Right atrium auricular region (tissue), 2 donors: Measurements from ENCODE around the gene TGFB1I1. TPM values are rescaled to one million over a fixed set of nuclear protein-coding genes. Genes with fewer than 3 reads are reported as not detected.
"Not testable (repeated sequence)": the region's sequence is repeated elsewhere in the genome, so short reads cannot be mapped to it uniquely, and the experiment has no call there.

Experiments
- DNase-seq: peaks from one replicate; pipeline ENCODE4 v3.0.0-alpha.2; 2019; ENCODE audit warnings: low spot score
- H3K27ac ChIP-seq, 2 donors: fragments of 200-600 bp; sonication (generic); 1 replicate in 1 of 2; 2 replicates in 1 of 2; pipeline ENCODE4 v1.5.1; 2016 to 2019
- H3K27me3 ChIP-seq, 2 donors: fragments of 200-600 bp; sonication (generic); one replicate each; pipeline versions ENCODE4 v1.5.1 to v1.6.0; 2017 to 2019
- H3K36me3 ChIP-seq: fragments of 200-600 bp; sonication (generic); one replicate; pipeline ENCODE4 v1.5.1; 2016
- H3K4me1 ChIP-seq, 2 donors: fragments of 200-600 bp; sonication (generic); one replicate each; pipeline versions ENCODE4 v1.5.1 to v1.6.0; 2017 to 2019
- H3K4me3 ChIP-seq, 2 donors: fragments of 200-600 bp; sonication (generic); 1 replicate in 1 of 2; 2 replicates in 1 of 2; pipeline ENCODE4 v1.5.1; 2017 to 2019; ENCODE audit warnings: mild to moderate bottlenecking in 1 of 2, moderate library complexity in 1 of 2
- H3K9me3 ChIP-seq, 2 donors: fragments of 200-600 bp; sonication (generic); one replicate each; pipeline ENCODE4 v1.5.1; 2019
- CTCF ChIP-seq, 2 donors: fragments of 200-600 bp; sonication (generic); IDR thresholded peaks; one replicate each; pipeline ENCODE4 v1.5.1; 2019; ENCODE audit warnings: antibody characterized with exemption in 2 of 2
- total RNA-seq, 2 donors: library from RNA; depleted of rRNA; stranded (reverse); fragments of >200 nt; gene quantifications; one replicate each; pipeline ENCODE4 v1.1.0, GENCODE V29; 2016

TGFB1I1 gene
- total RNA-seq, 2 donors from 2014 or later, result 23.4 to 84.7 TPM

DNA sequence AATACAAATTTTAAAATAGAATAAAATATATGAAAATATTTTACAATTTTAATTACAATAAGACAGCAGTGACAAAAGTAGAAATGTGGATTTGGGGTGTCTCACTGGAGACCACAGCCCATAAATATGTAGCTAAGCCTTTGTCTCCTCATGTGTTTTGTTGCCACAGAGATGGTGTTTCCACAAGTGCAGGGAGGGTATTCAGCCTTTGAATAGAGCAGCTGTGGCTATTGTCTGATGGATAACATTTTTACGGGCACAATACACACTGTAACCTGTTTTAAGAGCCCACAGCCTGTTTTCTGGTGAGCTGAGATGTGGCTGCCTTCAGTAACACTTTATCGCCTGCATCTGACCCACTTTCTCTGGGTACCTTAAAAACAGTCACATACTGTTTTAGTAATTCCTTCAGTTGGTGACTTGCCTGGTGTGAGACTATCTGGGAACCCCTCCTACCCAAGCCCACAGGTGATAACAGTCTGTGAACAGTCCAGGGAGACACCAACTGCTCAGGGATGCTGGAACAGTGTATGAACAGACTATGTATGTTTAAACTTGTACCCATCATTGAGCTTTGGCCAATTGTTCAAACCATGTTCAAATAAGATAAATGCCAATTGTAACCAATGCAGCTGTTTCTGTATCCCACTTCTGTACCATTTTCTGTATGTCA lies 47.9 kb downstream of the TGFB1I1 start:
- no peak for TF ChIP-seq CTCF (IDR thresholded peaks at IDR 0.05)
- Histone ChIP-seq H3K36me3 (no peaks in the 10 kb centered on the region), H3K4me3 (no peak overlapping the region), H3K4me1 (no peaks in the 10 kb centered on the region), H3K9me3 (no peaks in the 10 kb centered on the region), H3K27ac (no peak overlapping the region), H3K27me3 (no peaks in the 10 kb centered on the region)
- DNase-seq, result no peak

- no peak for TF ChIP-seq CTCF (IDR thresholded peaks at IDR 0.05)
- H3K27ac ChIP-seq, result no peak overlapping the region
- no peaks in the 10 kb centered on the region for H3K27me3 ChIP-seq
Observed at GRCh38 chr16:31521368-31521767, 49.4 kb downstream of the TGFB1I1 start.

DNA sequence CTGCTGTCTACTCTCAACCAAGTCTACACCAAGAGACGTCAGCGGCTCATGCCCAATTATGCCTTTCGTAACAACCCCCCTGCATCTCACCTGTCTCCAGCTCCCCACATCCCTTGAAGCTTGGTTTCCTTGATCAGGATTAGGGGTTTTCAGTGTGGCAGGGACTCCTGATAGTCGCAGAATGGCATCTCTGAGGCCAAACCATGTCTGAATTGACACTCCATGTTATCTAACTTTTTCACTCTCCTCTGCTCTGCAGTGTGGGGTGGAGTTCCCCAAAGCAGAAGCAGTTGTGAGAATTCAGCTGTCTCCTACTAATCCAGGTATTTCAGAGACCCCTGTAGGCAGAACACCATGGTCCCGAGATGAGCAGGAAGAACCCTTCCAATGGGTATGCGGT lies 50.1 kb downstream of the TGFB1I1 start:
- DNase-seq, result no peak

More at GRCh38 chr16:31521368-31521767, 49.4 kb downstream of the TGFB1I1 start:
- H3K36me3 ChIP-seq, result no peaks in the 10 kb centered on the region
- H3K4me1 ChIP-seq, result no peaks in the 10 kb centered on the region
- no peak overlapping the region for H3K4me3 ChIP-seq
- no peaks in the 10 kb centered on the region for H3K9me3 ChIP-seq
- no peak for DNase-seq

DNA sequence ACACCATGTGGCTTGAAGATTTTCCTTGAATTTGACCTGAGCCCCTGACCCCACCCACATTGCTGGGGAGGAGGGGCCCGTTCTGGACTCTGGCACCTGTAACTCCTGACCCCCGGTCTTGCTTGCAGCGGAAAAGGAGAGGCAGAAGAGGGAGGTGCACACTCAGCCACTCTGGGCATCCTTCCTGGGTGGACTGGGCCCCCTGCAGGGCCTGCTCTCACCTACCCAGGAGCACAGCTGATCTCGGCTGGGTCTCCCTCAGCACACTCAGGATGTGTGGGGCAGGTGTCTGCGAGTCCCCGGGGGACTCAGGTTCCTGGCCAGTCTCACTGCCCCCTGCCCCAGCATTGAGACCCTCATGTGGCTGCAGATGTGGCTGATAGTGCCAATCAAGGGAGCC lies 51.8 kb downstream of the TGFB1I1 start:
- H3K4me3 ChIP-seq, H3K27me3 ChIP-seq, DNase-seq, H3K36me3 ChIP-seq, H3K4me1 ChIP-seq, H3K27ac ChIP-seq, H3K9me3 ChIP-seq: not testable (repeated sequence)

More for the DNA sequence above, 50.1 kb downstream of the TGFB1I1 start:
- H3K27ac ChIP-seq, result no peak overlapping the region
- no peaks in the 10 kb centered on the region for H3K36me3 ChIP-seq
- no peaks in the 10 kb centered on the region for H3K9me3 ChIP-seq
- no peaks in the 10 kb centered on the region for H3K4me1 ChIP-seq
- H3K27me3 ChIP-seq, result no peaks in the 10 kb centered on the region
- no peak for TF ChIP-seq CTCF (IDR thresholded peaks at IDR 0.05)
- H3K4me3 ChIP-seq, result no peak overlapping the region

GRCh38 chr16:31525113-31525512 lies 53.2 kb downstream of the TGFB1I1 start:
- DNase-seq, result no peak
- H3K4me3 ChIP-seq, result no peak overlapping the region
- H3K36me3 ChIP-seq, result no peaks in the 10 kb centered on the region
- H3K27me3 ChIP-seq, result no peaks in the 10 kb centered on the region
- H3K27ac ChIP-seq, result no peak overlapping the region
- no peaks in the 10 kb centered on the region for H3K9me3 ChIP-seq
- peaks cover 0 to 15% of the 10 kb centered on the region in 2 donors for H3K4me1 ChIP-seq
- no peak for TF ChIP-seq CTCF (IDR thresholded peaks at IDR 0.05)

Other genes starting within 250 kb of the TGFB1I1 start
- 10 to 100 TPM in 1 of 2 donors, 1 to 10 TPM in 1; 2.1 to 15.4 TPM for gene ITGAM, start 212.2 kb upstream of the TGFB1I1 start, total RNA-seq
- gene ITGAX, start 117.0 kb upstream of the TGFB1I1 start, total RNA-seq, result 1 to 10 TPM in 1 of 2 donors, under 1 TPM in 1; 0.78 to 2.6 TPM
- not detected for gene ITGAD, start 78.8 kb upstream of the TGFB1I1 start, total RNA-seq
- 100 to 1,000 TPM; 515 to 564 TPM for gene COX6A2, start 43.8 kb upstream of the TGFB1I1 start, total RNA-seq
- gene ZNF843, start 29.4 kb upstream of the TGFB1I1 start, total RNA-seq, result 1 to 10 TPM; 3.4 to 4.6 TPM
- 1 to 10 TPM; 7.4 to 9.0 TPM for gene ARMC5, start 12.7 kb upstream of the TGFB1I1 start, total RNA-seq
- not detected for gene SLC5A2, start 11.0 kb downstream of the TGFB1I1 start, total RNA-seq
- 10 to 100 TPM; 33.3 TPM for gene RUSF1, start 36.2 kb downstream of the TGFB1I1 start, total RNA-seq
- 1 to 10 TPM; 1.1 to 2.3 TPM for gene AHSP, start 55.7 kb downstream of the TGFB1I1 start, total RNA-seq